Daoy (cell line): ENCODE measurements around the gene ABCA7. TPM values are rescaled to one million over a fixed set of nuclear protein-coding genes. Genes with fewer than 3 reads are reported as not detected.

Experiments
- DNase-seq: peaks from one replicate; pipeline ENCODE4 v3.0.0-alpha.2; 2015; ENCODE audit warnings: low read depth
- total RNA-seq: library from RNA; depleted of rRNA; stranded (reverse); fragments of >200 nt; shearing (Covaris generic); gene quantifications from 2 replicates; pipeline ENCODE4 v1.2.3, GENCODE V29; 2014

The ABCA7 gene
- total RNA-seq, 1 experiment from 2014 or later, result 0.97 TPM

- no peak for DNase-seq
Observed at GRCh38 chr19:1070931-1071791, 31.3 kb downstream of the ABCA7 start.

- DNase-seq, result no peak
Observed at GRCh38 chr19:1072371-1073015, 32.6 kb downstream of the ABCA7 start.

GRCh38 chr19:1073063-1073955 lies 33.4 kb downstream of the ABCA7 start:
- DNase-seq, result no peak

GRCh38 chr19:1073956-1074517 lies 34.1 kb downstream of the ABCA7 start:
- no peak for DNase-seq

- peak; percentile 91 for DNase-seq
Observed at GRCh38 chr19:1074544-1075283, 34.8 kb downstream of the ABCA7 start.

GRCh38 chr19:1076046-1076386 lies 36.1 kb downstream of the ABCA7 start:
- DNase-seq, result no peak

- DNase-seq, result peak; percentile 56
Observed at GRCh38 chr19:1076951-1077350, 37.0 kb downstream of the ABCA7 start.

GRCh38 chr19:1079566-1080111 lies 39.7 kb downstream of the ABCA7 start:
- no peak for DNase-seq

- DNase-seq, result no peak
Observed at GRCh38 chr19:1080360-1081161, 40.7 kb downstream of the ABCA7 start.

GRCh38 chr19:1081301-1082164 lies 41.6 kb downstream of the ABCA7 start:
- DNase-seq, result no peak

GRCh38 chr19:1082165-1082927 lies 42.4 kb downstream of the ABCA7 start:
- peak; percentile 73 for DNase-seq

GRCh38 chr19:1082928-1083816 lies 43.3 kb downstream of the ABCA7 start:
- no peak for DNase-seq

- DNase-seq, result no peak
Observed at GRCh38 chr19:1084024-1084868, 44.3 kb downstream of the ABCA7 start.

- no peak for DNase-seq
Observed at GRCh38 chr19:1085053-1085658, 45.2 kb downstream of the ABCA7 start.

- no peak for DNase-seq
Observed at GRCh38 chr19:1085676-1086442, 46.0 kb downstream of the ABCA7 start.
